ENCODE measurements around the gene SF1.

Gene SF1

GRCh38 chr11:64714666-64715065, 63.7 kb downstream of the SF1 start:
- DNase-seq (ENCODE audit: low read depth in 1 of 2, low spot score in 1 of 2) = no peak

All from activated CD4-positive, alpha-beta T cell treated with anti-CD3 and anti-CD28 coated beads, Interleukin-2, amount 50 U/mL, for 24 hours (primary cell).